GM12874 (cell line): Measurements from ENCODE around the gene INTS1.

Experiments
- CTCF ChIP-seq: IDR thresholded peaks from 2 replicates; pipeline ENCODE4 v1.5.1; 2011; ENCODE audit warnings: low read depth, mild to moderate bottlenecking, control low read depth, low read length, moderate library complexity; ENCODE audit not compliant: insufficient read depth

The INTS1 gene

GRCh38 chr7:1425292-1426136, 78.7 kb downstream of the INTS1 start:
- no peak for TF ChIP-seq CTCF

- TF ChIP-seq CTCF, result no peak
Measured at GRCh38 chr7:1424041-1424440, 80.1 kb downstream of the INTS1 start.

GRCh38 chr7:1423264-1423811, 80.9 kb downstream of the INTS1 start:
- no peak for TF ChIP-seq CTCF

- TF ChIP-seq CTCF, result no peak
Measured at GRCh38 chr7:1422512-1423263, 81.5 kb downstream of the INTS1 start.

GRCh38 chr7:1421946-1422345, 82.2 kb downstream of the INTS1 start:
- TF ChIP-seq CTCF, result no peak

GRCh38 chr7:1421020-1421790, 83.0 kb downstream of the INTS1 start:
- no peak for TF ChIP-seq CTCF
